TTC549 (cell line): ENCODE measurements around the gene SOHLH2.

Experiments used
- FAIRE-seq: peaks from 2 replicates; lab custom pipeline; 2012; peaks lifted over from hg19 to GRCh38; lab: Jason Lieb, UNC

Gene SOHLH2

GRCh38 chr13:36188441-36188840, 25.9 kb downstream of the SOHLH2 start:
- FAIRE-seq = no peak

- FAIRE-seq = no peak
These were observed 30.5 kb downstream of the SOHLH2 start for GRCh38 chr13:36183901-36184300.

- FAIRE-seq = no peak
These were observed 38.7 kb downstream of the SOHLH2 start for GRCh38 chr13:36175621-36176020.

DNA sequence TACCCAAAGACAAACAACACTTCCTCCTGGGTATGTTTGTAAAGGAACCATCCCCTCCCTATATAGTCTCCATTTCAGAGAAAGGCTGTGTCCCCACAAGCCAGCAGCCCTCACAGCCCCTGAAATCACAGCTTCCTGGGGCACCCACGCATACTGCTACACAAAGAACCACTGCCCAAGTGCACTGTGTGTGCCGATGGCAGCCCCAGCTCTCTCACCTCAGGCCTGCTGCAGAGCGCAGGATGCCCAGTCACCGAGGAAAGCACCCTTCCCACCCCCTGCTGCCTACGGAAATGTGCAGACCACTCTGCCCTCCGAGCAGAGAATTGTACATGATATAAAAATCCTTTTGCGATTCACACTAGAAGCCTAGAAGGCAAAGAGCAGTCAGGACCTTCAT, 39.4 kb downstream of the SOHLH2 start:
- no peak for FAIRE-seq

DNA sequence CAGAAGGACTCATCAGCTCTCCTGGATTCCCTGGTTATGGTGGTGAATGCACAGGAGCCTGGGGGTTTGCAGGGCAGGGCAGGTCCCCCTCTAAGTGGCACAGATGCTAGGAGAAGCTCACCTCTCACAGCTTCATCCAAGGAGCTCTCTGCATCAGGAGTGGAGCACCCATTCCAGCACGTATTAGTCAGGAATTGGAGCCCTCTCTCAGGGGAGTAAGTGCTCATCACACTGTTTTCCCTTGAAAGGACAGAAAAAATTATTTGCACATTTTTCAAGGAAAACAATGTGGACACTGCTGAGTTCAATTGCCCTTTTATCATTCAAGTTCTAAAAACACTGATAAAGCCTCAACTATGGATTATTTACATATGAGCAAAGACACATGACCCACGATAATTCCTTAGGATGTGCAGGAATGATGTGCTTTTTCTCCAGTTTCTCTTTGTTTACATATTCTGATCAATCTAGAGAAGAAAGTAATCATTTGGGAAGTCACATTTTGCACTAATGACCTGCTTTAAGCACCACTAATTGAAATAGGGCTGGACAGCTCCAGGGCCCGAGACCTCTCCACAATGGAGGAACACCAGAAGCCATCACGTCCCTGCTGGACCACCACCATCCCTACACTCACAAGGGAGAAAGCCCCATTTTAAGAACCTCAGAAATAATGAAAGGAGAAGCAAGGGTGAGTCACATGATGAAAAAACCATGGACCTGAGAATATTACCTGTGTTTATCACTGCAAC, 40.6 kb downstream of the SOHLH2 start:
- FAIRE-seq = no peak

GRCh38 chr13:36166046-36166445, 48.3 kb downstream of the SOHLH2 start:
- no peak for FAIRE-seq

- no peak for FAIRE-seq
These were observed 50.5 kb downstream of the SOHLH2 start for GRCh38 chr13:36163809-36164308.

DNA sequence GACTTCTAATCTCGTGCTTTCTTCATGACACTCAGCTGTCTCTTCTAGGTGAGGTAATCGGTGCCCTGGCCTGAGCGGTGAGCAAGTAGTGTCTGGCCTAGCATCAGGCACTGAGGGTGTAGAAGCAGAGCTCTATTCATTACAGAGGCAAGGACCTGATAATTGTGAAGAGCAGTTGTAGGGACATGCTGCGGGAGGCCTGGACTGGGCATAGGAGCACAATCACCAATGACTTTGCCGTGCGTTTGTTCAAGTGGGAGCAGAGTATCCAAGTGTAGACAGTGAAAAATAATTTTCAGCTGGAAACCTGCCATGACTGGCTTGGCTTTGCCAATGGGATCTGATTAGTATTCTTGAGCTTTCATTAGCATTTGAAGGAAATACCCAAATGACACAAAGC, 51.1 kb downstream of the SOHLH2 start:
- FAIRE-seq = no peak

DNA sequence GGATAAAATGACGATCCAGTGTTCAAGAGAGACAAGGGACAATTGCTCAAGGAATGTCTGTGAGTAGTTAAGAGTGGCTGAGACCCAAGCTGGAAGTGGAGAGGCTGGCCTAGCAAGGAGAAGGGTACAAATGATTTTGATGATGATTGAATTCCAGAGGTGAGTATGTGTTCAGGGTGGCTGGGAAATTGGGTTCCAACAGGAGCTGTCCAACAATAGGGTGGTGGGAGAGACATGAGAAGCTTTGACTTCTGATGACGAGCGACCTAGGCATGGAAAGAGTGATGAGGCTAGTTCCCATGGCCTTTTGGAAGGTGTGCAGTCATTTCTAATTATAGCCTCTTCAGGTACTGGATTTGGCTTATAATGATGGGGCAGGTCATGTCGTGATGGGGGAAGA, 54.1 kb downstream of the SOHLH2 start:
- no peak for FAIRE-seq

- no peak for FAIRE-seq
These were observed 55.7 kb downstream of the SOHLH2 start for GRCh38 chr13:36158611-36159010.

- no peak for FAIRE-seq
These were observed 56.9 kb downstream of the SOHLH2 start for GRCh38 chr13:36157480-36157879.

DNA sequence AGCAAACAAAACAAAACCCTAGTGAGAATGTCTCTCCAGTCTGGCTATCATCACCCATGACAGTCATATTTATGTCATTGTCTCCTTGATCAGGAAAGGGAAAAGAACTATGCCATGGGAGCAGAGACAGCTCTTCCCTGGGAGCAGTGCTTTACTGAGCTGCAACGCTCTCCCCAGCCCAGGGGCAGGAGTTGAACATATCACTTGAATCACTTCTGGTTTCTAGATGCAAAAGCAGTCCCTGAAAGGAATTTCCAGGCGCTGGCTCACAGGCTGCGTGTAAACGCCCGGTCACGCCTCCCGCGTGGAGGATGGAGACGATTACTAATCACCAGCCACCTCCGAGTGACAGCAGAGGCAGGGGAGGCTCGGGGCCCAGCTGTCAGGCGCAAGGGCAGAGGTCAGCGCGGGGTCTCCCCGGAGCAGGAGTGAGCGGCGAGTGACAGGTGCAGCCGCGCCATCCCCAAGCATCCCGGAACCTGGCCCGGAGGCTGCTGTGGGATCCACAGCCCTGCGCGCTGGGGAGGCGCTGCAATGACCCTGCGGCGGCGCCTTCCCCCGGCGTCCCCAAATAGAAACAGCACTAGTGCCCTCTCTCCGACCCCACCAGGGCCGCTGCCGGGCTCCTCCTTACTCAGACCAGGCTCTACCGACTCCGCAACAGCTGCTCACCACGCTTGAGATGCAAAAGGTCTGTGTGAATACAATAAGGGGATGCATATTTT, 59.6 kb downstream of the SOHLH2 start:
- no peak for FAIRE-seq

- FAIRE-seq = no peak
These were observed 62.8 kb downstream of the SOHLH2 start for GRCh38 chr13:36151591-36151990.

DNA sequence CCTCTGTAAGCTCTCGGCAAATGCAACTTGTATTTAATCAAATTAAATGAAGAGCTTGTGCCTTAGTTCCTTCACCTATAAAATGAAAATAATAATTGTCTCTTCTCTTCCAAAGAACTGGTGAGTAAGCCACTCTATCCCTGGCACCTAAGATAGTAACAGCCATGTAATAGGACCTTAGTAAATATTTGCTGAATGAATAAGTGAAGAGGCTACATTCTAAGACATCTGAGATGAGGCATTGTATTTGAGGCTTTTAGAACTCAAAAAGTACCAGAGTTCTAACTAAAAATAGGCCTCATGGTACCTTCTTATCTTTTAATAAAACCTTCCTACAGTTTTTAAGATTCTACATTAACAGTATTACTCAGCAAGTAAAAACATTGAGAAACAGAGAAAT, 65.9 kb downstream of the SOHLH2 start:
- FAIRE-seq = no peak

DNA sequence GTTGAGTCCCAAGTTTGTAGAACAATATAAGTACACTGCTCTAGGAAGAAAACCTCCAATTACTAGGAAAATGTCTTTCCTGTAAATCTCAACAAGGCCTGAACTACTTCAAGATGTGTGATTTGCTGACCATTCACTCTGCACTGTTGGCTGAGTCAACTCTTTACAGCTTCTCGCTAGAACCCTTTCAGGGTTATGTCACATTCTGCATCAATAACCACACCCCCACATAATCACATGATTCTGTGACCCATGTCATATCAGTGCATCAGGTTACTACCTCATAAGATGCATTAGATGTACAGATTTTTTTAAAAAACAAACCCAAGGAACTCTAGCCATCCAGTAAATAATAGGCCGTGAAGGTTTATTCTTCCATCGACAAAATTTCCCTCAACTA, 67.0 kb downstream of the SOHLH2 start:
- no peak for FAIRE-seq

DNA sequence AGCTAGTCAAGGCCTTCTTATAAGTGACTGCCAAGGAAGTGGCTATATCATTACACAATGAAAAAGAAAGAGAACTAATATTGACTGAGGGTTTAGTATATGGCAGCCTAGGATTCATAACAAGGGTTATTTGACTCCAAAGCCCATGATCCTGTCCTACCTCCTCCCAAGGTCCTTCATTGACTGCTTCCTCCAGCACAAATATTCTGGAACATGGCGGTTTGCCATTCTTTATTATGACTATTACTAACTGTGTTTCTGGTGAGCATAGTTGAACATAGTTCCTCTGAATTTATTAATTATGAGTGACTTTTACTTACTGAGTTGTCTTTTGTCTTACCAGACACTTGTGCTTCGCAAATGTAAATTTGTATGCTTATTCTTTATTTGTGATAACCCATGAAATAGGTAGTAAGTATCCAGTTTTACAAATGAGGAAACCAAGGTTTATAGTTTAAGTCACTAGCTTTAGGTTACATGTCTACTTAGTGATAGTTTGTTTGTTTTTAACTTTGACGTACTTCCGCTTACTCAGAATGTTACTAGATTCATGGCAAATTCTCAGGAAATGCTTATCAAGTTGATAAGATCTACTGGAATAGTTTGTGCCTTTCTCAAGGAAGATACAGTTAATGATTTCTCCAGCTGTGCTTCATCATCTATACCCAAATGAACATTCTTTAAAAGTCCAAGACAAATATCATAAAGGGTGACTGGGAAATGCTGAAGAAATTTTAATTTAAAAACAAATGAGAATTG, 67.7 kb downstream of the SOHLH2 start:
- FAIRE-seq = no peak

- FAIRE-seq = no peak
These were observed 70.6 kb downstream of the SOHLH2 start for GRCh38 chr13:36143738-36144137.

DNA sequence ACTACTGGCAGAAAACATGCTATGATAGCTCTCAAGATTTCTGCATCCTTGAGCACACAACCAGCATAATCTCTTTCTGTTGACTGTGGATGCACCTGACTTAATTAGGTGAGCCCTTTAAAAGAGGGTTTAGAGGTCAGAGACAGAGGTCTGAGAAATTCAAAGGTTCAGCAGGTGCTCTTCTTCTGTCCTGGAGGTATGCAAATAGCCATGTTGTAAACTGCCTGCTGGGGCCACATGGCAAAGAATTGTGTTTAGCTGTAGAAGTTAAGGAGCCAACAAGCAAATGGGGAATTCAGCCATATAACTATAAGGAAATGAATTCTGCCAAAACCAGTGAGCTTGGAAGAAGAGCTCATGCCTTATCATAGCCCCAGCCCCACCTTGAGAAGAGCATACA, 71.6 kb downstream of the SOHLH2 start:
- FAIRE-seq = no peak

- FAIRE-seq = no peak
These were observed 78.5 kb downstream of the SOHLH2 start for GRCh38 chr13:36135876-36136275.

GRCh38 chr13:36134632-36135031, 79.7 kb downstream of the SOHLH2 start:
- no peak for FAIRE-seq

- no peak for FAIRE-seq
These were observed 80.3 kb downstream of the SOHLH2 start for GRCh38 chr13:36133950-36134626.

DNA sequence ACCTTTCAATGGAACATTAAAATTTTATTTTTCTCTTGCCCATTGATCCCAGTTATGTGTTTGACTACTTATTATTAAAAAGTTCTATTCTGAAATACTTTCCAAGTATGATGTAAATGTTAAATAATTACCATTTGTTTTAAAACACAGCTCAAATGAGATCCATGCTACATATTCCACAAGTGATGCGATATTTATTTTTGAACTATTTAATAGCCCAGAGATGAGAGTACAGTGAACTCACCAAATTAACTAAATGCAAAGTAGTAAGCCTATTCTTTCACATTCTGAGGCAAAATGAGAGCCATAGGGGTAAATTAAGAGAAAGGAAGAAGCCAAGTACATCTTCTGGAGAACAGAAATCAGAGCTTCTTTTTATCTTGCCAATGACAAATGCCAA, 82.0 kb downstream of the SOHLH2 start:
- FAIRE-seq = no peak

DNA sequence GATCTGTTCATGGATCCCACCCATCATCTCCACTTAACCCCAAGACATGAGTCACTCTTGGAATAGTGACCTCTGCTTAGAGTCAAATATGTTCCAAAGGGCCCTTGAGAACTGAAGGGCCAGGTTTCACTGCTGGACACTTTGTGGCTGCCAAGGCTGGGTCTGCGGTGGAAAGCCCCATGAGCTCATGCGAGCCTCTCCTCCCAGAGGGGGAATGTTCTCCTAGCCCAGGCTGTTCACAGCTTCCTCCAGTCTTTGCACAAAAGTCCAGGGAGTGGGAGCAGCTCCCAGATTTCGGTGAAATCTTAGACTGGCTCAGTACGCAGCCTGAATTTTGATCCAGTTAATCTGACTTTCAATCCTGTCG, 82.4 kb downstream of the SOHLH2 start:
- FAIRE-seq = no peak
